Body of pancreas (tissue), 4 donors: ENCODE measurements around the gene RANBP3.

Experiments
- POLR2A ChIP-seq, 3 donors: fragments of 450-650 bp; IDR thresholded peaks; one replicate each; pipeline ENCODE4 v1.6.1; 2016; ENCODE audit warnings: antibody characterized with exemption in 3 of 3, mild to moderate bottlenecking in 2 of 3
- TF ChIP-seq, protein P1 (sequence below), 7 experiments: fragments of 450-650 bp in 4 of 7; fragments of 200-600 bp in 3 of 7; sonication (generic) in 3 of 7; IDR thresholded peaks; one replicate each; pipeline ENCODE4 v1.5.1; 2016 to 2019; ENCODE audit warnings: antibody characterized with exemption in 7 of 7

DNA sequence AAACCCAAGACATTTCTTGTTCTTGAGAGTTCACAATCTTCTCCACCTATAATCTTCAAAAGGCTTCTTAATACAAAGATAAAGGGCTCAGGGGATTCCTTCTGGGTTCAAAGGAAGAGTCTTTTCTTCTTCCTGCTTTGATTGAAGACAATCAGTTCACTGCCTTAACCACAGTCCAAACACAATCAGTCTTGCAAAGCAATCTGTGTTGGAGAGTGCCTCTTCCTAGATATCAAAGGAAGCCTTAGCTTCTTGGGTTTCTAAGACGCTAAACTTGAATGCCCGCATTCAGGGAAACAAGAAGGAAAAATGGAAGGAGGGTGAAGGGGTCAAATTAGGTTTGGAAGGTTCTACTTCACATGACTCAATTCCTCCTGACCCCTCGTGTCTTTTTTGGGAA is 27.2 kb downstream of the RANBP3 start:
- TF ChIP-seq, protein P1, sequence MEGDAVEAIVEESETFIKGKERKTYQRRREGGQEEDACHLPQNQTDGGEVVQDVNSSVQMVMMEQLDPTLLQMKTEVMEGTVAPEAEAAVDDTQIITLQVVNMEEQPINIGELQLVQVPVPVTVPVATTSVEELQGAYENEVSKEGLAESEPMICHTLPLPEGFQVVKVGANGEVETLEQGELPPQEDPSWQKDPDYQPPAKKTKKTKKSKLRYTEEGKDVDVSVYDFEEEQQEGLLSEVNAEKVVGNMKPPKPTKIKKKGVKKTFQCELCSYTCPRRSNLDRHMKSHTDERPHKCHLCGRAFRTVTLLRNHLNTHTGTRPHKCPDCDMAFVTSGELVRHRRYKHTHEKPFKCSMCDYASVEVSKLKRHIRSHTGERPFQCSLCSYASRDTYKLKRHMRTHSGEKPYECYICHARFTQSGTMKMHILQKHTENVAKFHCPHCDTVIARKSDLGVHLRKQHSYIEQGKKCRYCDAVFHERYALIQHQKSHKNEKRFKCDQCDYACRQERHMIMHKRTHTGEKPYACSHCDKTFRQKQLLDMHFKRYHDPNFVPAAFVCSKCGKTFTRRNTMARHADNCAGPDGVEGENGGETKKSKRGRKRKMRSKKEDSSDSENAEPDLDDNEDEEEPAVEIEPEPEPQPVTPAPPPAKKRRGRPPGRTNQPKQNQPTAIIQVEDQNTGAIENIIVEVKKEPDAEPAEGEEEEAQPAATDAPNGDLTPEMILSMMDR (IDR thresholded peaks at IDR 0.05), result no peak
- no peak for TF ChIP-seq POLR2A (IDR thresholded peaks at IDR 0.05)
